GM21786 (cell line): Measurements from ENCODE around the gene OPN4.

Experiments used
- ATAC-seq: cut with Tn5 transposase; IDR thresholded peaks from one replicate; pipeline ENCODE4 v1.9.1; 2021; ENCODE audit not compliant: unreplicated experiment

OPN4 gene

DNA sequence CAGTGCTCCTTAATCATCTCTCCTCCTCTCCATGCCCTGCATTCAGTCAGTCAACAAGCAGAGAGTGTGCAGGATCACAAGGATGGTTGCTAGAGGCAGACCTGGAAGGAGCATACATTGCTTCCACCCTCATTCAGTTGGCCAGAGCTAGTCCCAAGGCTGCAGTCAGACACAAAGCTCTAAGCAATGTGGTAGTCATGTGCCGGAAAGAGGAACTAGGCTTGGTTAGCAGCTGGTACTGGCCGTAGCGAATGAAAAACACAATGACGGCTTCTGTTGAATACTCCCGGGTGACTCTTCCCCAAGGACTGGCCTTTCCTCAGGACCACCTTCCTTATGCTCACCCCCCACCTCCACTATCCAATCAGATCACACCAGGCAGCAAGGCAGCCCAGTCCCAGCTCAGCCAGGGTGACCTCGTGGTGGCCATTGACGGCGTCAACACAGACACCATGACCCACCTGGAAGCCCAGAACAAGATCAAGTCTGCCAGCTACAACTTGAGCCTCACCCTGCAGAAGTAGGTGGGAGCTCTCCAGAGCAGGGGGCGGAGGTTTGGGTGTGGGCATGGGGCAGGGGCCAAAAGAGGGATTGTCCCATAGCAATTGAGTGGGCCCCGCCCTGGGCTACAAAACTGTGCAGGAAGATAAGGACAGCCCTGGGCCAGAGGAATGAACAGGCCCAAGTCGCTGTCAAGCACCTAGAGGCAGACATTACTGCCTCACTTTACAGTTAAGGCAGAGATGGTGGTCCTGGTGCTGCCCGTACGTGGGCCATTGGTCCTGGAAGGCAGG lies 24.8 kb downstream of the OPN4 start:
- ATAC-seq: peak; percentile 54

DNA sequence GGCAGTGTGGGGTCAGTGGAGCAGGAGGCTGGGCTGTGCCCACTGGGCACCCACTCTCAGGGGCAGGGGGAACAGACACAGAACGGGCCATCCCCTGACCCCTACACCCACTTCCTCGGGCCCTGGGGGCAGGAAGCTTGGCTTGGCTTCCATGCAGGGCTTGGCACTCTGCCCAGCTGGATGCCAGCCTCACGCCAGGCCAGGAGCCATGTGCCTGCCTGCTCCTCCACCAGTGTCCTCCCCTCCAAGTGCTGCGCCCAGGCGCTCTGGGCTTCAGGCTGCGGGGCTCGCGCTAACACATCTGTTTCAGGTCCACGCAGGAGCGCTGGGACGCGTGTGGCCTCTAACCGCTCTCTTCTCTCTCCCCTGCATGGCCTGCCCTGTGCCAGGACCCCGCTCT lies 26.7 kb downstream of the OPN4 start:
- no peak for ATAC-seq

DNA sequence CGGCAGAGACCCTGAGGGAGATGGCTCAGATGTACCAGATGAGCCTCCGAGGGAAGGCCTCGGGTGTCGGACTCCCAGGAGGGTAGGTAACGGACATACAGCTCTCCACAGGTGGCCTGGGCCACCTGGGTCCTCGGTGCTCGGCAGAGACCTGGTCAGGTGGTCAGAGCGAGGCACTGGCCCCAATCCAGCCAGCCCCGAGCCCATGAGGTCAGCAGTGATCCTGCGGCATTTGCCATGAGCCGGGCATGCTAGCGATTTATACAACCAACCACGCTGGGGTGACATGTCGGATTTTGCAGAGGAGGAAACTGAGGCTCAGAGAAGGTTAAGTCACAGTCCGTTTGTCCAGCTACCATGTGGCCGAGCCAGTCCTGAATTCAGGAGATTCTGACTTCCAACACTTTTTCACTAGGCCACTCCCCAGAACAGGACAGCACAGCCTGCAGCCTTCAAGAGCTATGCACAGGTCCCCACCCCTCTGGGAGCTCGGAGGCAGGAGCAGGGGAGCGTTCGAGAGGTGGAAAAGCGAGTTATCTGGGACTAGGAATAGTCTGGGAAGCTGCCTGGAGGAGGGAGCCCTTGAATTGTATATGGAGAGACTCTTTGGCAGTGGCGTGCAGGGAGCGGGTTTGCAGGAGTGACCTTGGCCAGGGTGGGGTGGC lies 27.5 kb downstream of the OPN4 start:
- ATAC-seq: no peak

DNA sequence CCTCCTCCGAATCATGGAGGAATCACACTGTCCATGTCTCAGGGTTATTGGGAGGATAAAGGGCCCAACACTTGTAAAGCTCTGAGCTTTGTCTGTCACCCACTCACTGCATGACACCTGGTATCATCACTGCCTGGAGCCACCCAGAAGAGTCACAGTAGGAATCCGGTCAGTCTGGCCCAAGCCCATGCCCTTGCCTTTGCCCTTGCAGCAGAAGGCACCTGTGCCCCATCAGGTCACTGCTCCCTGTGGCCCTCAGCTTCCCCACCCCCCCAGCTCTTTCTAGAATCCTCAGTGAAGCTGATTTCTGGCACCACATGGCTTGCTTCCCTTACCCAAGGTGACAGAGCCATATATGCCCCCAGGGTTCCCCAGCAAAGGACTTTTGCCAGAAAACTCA lies 28.3 kb downstream of the OPN4 start:
- ATAC-seq: no peak

DNA sequence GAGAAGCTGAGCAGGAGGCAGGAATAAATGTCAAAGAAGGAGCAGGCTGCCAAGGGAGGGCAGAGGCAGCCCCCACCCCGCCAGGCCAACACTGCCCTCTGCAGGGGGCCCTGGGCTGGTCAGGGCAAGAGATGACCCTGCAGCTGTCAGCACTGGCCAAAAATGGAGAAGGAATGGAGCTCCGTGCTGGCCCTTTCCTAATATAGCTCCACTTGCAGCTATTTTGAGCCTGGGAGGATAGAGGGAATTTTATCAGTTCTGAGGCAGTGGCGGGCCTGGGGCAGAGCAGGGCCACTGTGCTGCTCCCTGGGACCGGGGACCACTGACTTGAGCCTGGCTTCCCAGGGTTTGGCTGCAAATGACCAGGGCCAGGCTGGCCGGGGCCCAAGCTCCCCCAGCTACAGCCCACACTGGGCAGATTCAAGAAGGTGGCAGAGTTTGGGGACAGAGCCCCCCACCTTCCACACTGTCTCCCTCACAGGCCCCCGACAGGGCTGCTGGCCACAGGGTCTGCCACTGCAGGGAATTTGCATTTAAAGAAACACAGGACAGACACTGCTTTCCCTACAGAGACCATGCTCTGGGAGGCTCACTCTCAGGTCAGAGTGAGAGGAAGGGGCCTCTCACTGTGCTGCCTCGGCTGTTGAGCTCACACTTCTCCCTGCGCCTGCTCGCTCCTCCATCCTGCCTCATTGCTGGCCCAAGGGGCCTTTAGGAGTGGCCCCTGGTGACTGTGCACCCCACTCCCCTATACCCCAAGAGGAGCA lies 30.2 kb downstream of the OPN4 start:
- ATAC-seq: no peak

DNA sequence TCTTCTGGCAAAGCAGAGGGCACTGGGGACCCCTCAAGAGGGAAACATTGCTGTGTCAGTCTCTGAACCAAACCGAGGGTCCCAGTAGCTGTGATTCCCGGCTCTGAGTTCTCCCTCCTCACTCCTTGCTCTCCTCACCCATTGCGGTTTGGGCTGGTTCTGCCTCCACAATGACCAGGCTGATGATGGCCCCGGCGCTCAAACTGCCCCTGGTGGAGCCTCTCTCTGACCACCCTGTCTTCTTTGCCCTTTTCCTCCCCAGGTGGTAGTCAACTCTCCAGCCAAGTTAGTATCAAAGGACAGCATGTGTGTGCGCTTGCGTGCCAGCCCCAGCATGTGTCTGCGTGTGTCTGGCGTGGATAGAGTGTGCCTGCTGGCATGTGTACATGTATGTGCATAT lies 31.1 kb downstream of the OPN4 start:
- no peak for ATAC-seq

DNA sequence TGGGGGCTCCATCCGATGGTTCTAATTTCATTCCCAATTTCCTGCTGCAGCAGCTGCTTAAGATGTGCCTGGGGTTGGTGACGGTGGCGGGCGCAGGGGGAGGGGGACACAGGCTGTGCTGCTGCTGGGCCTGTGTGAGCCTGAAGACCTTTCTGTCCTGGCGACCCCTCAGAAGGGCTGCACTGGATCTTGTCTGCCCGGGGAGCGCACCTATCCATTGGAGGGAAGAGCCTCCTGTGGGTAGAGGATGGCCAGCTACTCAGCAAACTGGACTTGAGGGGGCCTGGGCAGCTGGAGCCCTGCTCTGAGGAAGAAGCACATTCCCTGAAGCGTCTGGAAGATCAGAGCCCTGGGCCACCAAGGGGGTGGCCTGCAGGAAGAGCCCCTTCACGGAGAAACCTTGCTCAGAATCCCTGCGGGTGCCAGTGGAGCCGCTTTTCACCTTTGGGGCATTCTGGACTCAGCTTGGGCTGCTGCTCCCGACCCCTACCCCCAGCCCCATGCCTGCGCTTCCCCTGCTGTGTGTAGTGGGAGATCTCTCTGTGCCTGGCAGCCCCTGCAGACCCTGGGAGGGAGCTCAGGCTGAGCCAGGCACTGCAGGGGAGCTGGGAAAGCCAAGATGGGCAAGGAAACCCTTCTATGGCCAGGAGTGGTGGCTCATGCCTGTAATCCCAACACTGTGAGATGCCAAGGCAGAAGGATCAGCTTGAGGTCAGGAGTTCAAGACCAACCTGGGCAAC lies 31.7 kb downstream of the OPN4 start:
- ATAC-seq: no peak

DNA sequence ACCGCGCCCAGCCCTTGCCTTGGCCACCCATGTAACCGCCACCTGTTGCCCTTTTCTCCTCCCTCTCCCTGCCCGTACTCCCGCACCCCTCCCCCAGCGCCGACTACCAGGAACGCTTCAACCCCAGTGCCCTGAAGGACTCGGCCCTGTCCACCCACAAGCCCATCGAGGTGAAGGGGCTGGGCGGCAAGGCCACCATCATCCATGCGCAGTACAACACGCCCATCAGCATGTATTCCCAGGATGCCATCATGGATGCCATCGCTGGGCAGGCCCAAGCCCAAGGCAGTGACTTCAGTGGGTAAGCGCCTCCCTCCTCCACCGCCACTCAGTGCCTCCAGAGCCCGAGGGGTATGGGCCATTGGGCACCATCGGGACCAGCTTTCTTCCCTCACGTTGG lies 32.6 kb downstream of the OPN4 start:
- no peak for ATAC-seq

GRCh38 chr10:86687750-86688149 lies 33.4 kb downstream of the OPN4 start:
- no peak for ATAC-seq

- peak; percentile 87 for ATAC-seq
These were observed 34.1 kb downstream of the OPN4 start for GRCh38 chr10:86688398-86688921.

DNA sequence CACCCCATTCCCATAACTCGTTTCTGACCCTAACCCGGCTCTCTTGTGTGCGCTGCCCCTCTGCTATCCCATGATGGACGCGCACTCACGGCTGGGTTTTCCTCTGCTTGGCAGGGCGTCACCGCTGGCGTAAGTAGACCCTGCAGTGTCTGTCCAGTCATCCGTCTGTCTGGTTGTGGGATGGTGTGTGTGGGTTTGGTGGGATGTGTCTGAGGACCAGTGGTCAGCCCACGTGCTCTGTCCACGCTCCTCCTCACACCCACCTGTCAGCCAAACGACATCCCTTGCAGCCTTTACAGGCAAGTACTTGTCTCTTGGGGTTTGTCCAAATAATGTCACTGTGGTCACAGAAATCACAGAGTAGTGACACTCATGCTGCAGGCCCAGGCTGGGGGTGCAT lies 34.8 kb downstream of the OPN4 start:
- no peak for ATAC-seq

DNA sequence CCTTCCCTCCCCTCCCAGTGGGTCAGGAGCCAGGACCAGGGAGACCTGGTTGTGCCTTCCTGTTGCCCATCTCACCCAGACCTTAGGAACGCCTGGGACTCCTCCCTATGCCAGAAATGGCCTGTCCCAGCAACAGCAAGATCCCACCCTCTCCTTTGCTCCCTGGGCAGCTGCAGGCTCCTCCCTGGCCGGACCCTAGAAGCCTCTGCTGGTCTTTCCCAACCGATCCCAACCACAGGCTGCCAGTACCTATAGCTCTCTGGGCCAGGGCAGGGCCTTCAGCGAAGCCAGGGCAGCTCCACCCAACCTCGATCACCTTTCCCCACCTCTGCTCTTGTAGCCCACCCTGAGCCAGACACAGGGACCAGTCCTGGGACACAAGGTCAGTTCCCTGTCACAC lies 35.9 kb downstream of the OPN4 start:
- ATAC-seq: no peak

GRCh38 chr10:86690657-86691084 lies 36.3 kb downstream of the OPN4 start:
- no peak for ATAC-seq

- ATAC-seq: no peak
These were observed 37.1 kb downstream of the OPN4 start for GRCh38 chr10:86691333-86692022.

- ATAC-seq: no peak
These were observed 37.7 kb downstream of the OPN4 start for GRCh38 chr10:86692023-86692514.

DNA sequence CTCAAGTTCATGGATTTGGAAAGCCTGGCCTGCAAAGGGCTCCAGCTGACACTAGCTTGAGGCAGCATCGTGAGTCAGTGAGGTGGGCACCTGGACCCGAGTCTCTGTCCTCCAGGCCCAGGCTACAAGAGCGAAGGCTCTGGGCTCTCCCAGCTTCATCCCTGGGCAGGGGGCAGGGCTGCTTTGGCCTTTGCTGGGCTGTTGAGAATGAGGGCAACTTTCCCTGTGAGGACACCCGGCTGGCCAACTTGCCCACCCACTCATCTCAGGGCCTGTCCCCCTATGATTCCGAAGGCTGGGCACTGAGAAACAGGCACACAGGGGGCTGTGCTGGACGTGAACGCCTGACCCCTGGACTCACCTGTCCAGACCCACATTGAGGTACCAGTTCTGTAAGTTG lies 38.3 kb downstream of the OPN4 start:
- no peak for ATAC-seq

GRCh38 chr10:86693275-86693674 lies 38.9 kb downstream of the OPN4 start:
- no peak for ATAC-seq

DNA sequence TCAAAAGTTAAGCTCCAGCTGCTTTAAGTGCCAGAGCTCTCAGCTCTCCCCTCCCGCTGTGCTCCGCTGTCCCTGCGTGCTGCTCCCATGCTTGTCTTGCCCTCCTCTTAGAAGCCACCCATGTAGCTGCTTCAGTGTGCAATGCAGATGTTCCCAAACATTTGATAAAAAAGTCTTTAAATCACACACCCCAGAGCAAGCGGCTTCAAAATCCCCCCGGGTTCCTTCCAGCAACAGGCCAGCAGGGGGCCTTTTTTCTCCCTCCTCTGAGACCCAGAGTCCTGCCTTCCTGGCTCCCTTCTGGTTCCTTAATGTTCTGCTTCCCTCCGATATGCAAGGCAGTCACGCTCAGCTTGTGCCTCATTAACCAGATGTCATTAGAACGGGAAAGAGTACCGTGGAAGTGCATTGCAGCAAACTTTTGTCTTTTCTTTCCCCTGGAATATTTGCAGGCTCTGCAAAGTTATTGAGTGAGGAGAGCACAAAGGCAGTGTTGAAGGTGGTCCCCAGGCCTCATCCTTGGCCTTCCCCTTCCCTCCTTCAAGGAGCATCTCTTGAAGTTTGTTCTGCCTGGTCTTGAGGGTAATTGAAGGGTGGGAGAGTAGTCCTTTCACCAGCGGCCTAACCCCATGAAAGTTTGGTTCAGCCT lies 39.5 kb downstream of the OPN4 start:
- ATAC-seq: no peak

GRCh38 chr10:86698207-86698940 lies 44.0 kb downstream of the OPN4 start:
- ATAC-seq: no peak
